GM19099 (cell line): Measurements from ENCODE around the gene MAPKAP1.

ENCODE experiments used
- POLR2A ChIP-seq: IDR thresholded peaks from 3 replicates; pipeline ENCODE4 v1.6.1; 2011; ENCODE audit warnings: low read depth; ENCODE audit not compliant: insufficient read length; ENCODE audit errors: extremely low read depth

MAPKAP1 gene

DNA sequence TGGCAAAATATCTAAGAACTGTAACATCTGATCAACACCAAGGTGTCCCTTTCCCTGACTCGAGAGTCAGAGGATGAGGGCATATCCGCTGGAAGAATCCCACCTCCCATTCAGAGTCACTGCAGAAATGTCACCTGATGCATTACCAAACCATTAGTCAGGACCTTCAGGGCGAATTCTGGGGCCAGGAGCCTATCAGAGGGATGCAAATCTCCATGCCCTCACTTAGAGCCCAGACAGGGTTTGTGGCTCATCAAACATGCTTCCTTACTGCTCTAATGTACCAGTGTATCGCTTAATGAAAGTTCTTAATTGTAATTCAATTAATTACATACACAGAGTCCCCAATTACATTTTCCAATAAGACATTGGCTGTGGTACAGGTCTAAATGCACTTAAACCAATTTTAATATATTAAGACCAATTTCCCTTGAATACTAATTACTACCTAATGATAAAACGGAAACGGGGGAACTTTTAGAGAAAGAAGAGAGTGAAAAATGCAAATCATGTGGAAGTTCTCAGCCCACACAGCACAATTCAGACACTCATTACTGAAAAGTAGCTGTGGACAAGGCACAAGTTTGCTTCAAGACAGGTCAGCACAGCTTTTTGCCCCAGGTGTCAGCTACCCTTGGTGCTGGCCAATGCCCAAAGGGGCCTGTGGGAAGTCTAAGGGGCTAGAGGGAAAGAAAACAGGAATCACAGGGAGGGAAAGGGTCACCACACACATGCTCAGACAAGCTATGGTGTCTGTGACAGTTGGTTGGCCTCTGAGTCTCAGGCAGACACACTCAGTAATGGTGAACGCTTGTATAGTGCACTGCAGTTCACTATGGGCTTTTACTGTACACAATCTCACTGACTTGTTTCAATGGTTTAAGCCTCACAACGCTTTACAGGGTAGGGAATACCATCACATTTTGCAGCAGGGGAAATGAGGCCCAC lies 211.6 kb downstream of the MAPKAP1 start:
- no peak for TF ChIP-seq POLR2A

DNA sequence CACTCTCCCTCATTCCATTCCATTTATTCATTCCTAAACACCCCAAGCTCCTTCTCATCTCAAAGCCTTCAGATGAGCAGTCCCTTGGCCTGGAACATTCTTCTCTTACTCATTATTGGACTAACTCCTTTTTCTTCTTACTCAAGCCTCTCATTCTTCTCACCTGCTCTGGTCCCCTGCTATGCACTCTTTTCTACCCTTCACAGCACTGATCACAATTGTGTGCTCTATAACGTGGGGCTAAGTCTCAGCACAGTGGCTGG lies 212.4 kb downstream of the MAPKAP1 start:
- no peak for TF ChIP-seq POLR2A

DNA sequence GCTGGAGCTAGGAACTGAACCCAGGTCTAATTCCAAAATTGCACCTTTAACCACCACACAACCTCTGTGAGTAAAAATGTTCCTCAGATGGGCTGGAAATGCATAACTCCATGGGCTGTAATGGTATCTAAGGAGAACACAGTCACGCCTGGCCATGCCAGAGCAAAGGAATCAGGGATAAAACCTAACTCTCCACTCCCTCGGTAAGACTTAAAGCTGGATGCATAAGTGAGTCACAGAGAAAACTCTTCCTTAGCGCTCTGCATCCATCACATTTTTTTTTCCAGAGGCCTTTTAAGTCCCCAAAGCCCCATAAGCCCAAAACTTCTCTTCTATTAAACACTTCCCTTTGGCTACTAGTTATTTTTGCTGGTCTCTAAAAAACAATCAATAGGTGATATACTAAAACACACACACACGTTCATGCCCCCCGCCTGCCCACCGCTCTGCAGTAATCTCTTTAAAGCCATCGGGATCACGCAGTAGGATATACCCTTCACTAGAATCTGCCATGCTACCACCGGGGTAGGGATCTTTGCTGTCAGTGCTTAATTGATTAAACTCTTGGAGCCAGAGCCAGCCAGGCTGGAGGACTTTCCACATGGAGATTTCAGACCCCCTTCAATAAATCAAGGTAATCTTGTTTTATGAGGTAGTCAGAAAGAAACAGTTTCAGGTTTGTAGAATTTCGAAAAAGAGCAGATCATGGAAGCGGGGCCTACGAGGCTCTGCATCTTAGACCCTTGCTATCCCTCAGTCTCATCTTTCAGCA lies 212.9 kb downstream of the MAPKAP1 start:
- TF ChIP-seq POLR2A: no peak

DNA sequence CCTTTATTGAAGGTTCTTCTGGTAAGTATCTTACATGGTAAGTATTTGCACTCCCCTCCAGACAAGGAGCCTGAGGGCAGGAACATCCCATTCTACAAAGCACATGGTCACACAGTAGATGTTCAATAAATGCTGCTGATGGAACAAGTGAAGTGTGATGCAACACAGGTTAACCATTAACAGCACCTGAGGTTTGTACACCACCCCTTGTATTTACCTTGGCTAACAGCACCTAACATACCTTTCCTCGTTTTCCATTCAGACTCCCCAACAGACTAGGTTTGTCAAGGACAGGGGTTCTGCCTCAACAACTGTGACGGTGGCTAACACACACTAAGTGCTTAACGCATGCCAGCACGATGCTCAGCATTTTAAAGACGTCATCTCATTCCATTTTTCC lies 213.6 kb downstream of the MAPKAP1 start:
- no peak for TF ChIP-seq POLR2A

DNA sequence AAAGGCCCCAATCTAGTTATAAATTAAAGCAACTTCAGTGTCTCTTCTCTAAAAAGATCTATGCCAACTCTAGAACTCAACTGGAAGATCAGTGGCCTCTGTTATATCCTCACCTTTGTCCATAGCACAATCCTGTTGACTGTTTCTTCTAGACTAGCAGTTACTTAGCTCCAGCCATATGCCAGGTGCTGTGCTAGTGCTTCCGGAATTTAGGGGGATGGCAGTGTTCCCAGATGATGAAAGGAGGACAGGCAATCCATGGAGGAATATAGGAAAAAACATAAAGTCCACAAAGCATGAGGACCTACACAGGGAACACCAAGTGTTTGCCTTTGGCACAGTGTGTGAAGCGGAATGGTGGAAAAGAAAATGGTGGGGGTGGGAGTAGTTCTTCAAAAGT lies 214.3 kb downstream of the MAPKAP1 start:
- TF ChIP-seq POLR2A: no peak

DNA sequence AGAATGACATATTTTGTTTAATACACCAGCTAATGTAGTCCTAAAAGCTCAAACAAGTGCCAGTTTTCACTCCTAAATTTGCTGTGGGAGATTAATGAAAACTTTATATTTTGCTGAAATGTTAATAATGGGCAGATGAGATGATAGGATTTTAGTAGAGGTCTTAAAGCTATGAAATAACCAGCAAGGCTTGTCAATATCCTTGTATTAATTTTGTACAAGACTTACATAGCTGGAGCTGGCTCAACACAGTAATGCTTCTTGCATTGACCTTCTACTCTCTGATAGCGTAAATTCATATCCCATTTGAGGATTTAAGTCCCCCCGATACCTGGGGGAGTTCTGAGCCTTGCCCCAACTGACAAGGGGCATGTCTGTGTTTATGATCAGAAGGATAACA lies 219.2 kb downstream of the MAPKAP1 start:
- TF ChIP-seq POLR2A: no peak

DNA sequence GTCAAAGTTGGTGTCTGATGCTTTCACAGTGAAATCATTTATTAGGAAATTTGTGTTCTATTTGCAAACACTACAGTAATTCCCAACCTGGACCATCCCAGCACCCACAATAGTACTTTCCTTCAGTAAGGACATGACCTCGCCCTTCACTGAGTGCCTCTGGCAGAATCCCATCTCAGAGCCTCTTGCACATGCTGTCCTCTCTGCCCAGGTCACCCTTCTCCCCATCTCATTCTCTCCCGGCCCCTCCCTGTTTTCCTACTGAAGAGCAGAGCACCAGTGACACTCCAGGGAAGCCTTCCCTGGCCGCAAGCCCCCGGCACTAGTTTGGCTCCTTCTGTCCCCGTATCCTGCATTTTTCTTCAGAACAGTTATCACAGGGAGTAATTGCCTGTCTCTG lies 220.4 kb downstream of the MAPKAP1 start:
- TF ChIP-seq POLR2A: no peak

DNA sequence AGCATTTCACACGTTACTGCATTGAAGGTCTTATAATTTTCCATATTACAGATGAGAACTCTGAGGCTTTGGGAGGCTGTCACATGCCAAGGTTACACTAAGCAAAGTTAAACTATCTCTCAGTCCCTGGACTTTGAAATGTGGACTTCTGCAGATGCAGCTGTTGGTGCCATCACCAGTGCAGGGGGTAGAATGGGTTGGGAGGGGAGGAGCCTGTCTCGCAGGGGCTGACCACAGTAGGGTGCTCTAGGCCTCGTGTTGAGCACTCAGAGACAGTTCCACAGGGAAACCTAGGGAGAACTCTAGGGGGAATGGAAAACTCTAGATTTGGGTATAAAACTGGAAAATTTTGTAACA lies 220.9 kb downstream of the MAPKAP1 start:
- TF ChIP-seq POLR2A: no peak

DNA sequence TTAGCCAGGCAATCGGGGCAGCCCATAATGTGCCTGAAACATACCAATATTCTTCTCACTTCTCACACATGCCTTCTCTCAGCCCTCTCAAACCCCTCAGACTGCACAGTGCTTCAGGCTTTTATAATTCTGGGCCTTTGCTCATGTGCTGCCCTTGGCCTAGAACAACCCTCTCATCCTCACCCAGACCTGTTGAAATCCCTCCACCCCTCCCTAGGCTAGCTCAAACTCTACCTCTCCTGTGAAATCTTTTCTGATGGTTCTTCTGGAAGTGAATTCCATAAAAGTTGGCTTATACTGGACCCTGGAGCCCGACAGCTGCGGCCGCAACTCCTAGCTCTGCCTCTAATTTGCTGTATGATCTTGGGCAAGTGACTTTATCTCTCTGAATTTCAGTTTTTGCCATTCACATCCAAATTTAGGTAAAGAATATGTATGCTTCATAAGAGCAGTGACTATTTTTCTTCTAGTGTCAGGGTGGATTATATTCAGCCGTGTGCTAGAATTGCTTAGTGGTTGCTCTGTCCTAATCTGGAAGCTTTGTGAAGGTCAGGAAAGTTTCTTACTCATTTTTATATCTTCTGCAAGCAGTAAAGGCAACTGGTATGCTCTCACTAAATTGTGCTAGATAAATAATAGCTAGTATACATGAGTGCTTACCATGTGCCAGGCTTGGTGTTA lies 221.4 kb downstream of the MAPKAP1 start:
- TF ChIP-seq POLR2A: no peak

DNA sequence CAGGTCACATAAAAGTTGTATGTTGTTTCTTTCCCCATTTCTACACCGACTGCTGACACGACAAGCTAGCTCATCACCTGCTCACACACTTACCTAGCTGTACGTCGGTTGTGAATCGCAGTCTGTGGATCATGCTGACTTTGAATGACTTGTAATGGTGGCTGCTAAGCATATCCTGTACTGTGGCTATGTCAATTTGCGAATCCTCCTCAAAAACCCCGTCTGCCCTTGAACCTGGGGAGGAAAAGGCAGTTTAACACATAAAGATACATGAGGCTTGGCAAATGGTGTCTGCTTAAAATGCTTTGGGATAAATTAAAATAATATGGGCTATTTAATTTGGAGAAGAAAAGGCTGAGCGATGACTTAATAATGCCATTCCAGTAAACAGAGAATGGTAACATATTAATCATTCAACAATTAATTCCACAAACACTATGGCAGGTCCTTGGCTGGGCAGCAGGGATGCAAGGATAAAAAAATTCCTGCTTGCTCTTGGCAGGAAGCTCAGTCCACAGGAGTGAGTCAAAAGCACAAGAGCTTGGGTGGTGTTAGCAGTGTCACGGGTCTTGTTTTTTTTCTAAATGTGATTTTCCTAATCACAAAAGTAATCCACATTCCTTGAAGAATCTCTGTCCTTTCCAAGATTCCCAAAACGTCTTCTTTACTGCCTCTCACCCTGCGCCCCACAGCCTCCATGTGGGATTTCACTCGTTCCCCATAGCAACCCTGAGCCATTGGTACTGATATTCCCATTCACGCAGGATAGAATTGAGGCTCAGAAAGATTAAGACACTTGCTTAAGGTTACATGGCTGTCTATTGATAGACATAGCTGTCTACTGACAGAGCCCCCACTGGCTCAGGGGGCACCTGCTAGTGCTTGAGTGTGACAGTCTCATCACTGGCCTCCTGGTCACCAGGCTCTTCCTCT lies 222.4 kb downstream of the MAPKAP1 start:
- no peak for TF ChIP-seq POLR2A

DNA sequence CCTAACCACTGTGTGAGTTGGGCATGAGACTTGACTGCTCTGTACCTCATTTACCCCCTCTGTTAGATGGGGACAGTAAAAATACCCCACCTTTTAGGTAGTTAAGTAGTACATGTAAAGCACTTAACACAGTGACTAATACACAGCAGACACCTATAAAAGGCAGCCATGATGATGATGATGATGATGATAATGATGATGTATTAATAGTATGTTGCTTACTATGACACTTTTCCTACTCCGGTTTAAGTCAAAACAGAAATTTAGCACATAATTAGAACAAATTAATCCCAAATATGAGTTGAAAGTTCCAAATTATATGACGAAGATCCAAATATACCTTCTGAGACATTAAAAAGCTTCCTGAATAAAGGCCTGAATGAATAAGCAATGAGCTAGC lies 223.3 kb downstream of the MAPKAP1 start:
- TF ChIP-seq POLR2A: no peak

DNA sequence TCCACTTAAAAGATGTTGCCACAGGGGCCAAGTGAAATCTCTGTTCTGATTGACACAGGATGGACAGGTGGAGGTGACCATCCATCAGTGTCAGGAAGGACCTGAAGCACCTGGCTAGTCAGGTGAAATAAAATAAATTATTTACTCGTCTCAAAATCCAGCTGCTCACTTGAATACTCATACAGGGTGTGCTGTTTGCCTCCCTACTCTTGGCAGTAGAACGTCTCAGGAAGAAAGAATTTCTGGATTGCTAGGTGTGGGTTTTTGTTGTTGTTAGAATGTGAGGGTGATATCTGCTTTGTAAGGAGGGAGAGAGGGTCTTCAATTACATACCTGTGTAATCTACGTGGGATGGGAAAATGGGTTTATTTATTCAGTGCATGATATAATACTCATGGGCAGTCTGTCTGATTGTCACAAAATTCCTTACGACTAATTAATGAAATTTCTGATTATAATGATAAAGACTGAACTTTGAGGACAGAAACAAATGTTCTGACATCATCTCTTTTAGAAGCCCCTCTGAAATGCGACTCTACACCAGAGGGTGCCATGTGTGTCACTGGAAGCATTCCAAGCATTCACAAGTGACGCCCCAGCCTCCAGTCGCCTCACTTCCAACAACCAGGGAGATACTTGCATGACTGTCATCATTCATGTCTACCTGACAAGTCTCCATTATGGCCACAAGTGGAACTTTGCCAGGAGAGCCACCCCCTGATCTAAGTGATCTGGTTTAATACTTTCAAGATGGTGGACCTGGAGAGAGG lies 227.0 kb downstream of the MAPKAP1 start:
- TF ChIP-seq POLR2A: no peak

DNA sequence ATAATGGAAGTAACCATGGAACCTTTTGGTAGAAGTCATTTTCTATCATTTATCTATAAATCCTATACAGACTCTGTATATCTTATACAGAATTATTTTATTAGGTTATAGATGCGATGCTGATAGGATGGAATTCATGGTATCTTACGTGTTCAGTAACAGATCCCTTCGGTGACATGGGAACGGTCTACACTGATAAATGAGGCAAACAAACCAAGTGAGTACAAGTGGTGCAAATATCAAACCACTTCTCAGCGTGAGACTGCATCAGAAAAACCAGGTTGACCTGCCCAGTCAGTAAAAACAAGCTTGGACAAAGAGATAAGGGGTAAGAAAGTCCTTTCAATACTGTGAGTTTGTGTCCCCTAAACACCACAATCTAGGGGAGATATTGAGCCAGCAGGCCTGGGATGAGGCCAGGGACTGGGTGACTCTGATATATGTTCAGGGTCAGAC lies 229.9 kb downstream of the MAPKAP1 start:
- TF ChIP-seq POLR2A: no peak

DNA sequence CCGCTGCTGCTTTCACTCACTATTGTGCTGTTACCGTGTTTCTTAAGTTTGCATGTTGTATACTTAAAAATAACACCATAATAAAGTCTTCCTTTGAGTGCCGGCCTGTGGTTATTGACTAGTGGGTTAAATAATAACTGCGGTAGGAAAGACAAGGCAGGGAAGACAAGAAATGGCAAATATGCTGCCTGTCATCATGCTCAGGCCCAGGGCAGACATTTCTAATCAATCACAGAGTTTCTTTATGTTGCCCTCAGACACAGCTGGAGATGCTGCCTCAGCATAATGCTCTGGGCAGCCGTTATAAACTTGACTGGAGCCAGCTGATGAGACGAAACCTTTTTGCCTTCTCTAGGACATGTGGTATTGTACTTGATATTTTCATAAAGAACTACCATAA lies 230.4 kb downstream of the MAPKAP1 start:
- no peak for TF ChIP-seq POLR2A
